IMR-90 (cell line): Measurements from ENCODE around the gene ASTN2. TPM values are rescaled to one million over a fixed set of nuclear protein-coding genes. Genes with fewer than 3 reads are reported as not detected.

Source experiments
- ATAC-seq: fragments of 200-7000 bp; cut with Tn5 transposase; 2 replicates; pipeline ENCODE4 v1.9.1; 2020; ENCODE audit warnings: low read depth, mild to moderate bottlenecking, moderate library complexity
- BruUV-seq: library from RNA; stranded (reverse); fragments of 400-500 nt; replicated peaks from 2 replicates; lab custom pipeline; 2021; lab: Mats Ljungman, UMichigan
- CTCF ChIA-PET: fragments of 300-600 bp; formaldehyde crosslinking; extraction: SDS; loops from one replicate; lab custom pipeline; 2021; ENCODE audit warnings: antibody characterized with exemption; lab: Yijun Ruan, JAX
- POLR2A ChIA-PET: fragments of 300-600 bp; sonication (Branson Sonifier 250); formaldehyde crosslinking; loops from one replicate; lab custom pipeline; 2022; ENCODE audit warnings: antibody characterized with exemption; ENCODE audit not compliant: unreplicated experiment; lab: Charles Lee
- DNase-seq: peaks from one replicate; pipeline ENCODE4 v3.0.0; 2013
- H2AFZ ChIP-seq: replicated peaks from 2 replicates; pipeline ENCODE3; 2013; ENCODE audit warnings: low read length, mild to moderate bottlenecking; ENCODE audit not compliant: poor library complexity
- H2AK5ac ChIP-seq: 2 replicates; pipeline ENCODE4 v1.6.1; 2013; ENCODE audit warnings: low read depth, low read length, inconsistent platforms
- H2AK9ac ChIP-seq: replicated peaks from 2 replicates; pipeline ENCODE3; 2013; ENCODE audit warnings: mild to moderate bottlenecking, low read depth, low read length, moderate library complexity; ENCODE audit not compliant: poor library complexity
- H2BK120ac ChIP-seq: 2 replicates; pipeline ENCODE4 v1.6.1; 2013; ENCODE audit warnings: low read depth, low read length, inconsistent platforms
- H2BK15ac ChIP-seq: 3 replicates; pipeline ENCODE4 v1.6.1; 2013; ENCODE audit warnings: low read depth, low read length, inconsistent platforms
- H2BK20ac ChIP-seq: 2 replicates; pipeline ENCODE4 v1.6.1; 2013; ENCODE audit warnings: low read depth, mild to moderate bottlenecking, inconsistent platforms, low read length, moderate library complexity
- H2BK5ac ChIP-seq: 2 replicates; pipeline ENCODE4 v1.6.1; 2013; ENCODE audit warnings: mild to moderate bottlenecking, low read depth, low read length, inconsistent platforms; ENCODE audit not compliant: poor library complexity, severe bottlenecking
- H3K14ac ChIP-seq: replicated peaks from 2 replicates; pipeline ENCODE4 v1.6.1; 2013; ENCODE audit warnings: low read depth, low read length, inconsistent platforms
- H3K18ac ChIP-seq: 2 replicates; pipeline ENCODE4 v1.6.1; 2013; ENCODE audit warnings: low read depth, low read length, control low read depth
- H3K23ac ChIP-seq: 2 replicates; pipeline ENCODE4 v1.6.1; 2013; ENCODE audit warnings: low read depth, low read length, inconsistent platforms
- H3K27ac ChIP-seq: 2 replicates; pipeline ENCODE4 v1.5.1; 2013; ENCODE audit warnings: mild to moderate bottlenecking, control low read depth, low read length; ENCODE audit not compliant: insufficient read depth
- H3K27me3 ChIP-seq: 2 replicates; pipeline ENCODE4 v1.6.1; 2013; ENCODE audit warnings: low read length; ENCODE audit not compliant: control insufficient read depth, insufficient read depth
- H3K36me3 ChIP-seq: 2 replicates; pipeline ENCODE4 v1.6.1; 2013; ENCODE audit warnings: low read length, mixed read lengths; ENCODE audit not compliant: control insufficient read depth, insufficient read depth
- H3K4ac ChIP-seq: 2 replicates; pipeline ENCODE4 v1.6.1; 2013; ENCODE audit warnings: low read depth, low read length, inconsistent platforms
- H3K4me1 ChIP-seq: 2 replicates; pipeline ENCODE4 v1.6.1; 2013; ENCODE audit warnings: low read length, mixed read lengths; ENCODE audit not compliant: control insufficient read depth, insufficient read depth
- H3K4me2 ChIP-seq: 2 replicates; pipeline ENCODE4 v1.6.1; 2013; ENCODE audit warnings: low read depth, mild to moderate bottlenecking, control low read depth, low read length, moderate library complexity
- H3K4me3 ChIP-seq: 2 replicates; pipeline ENCODE4 v1.5.1; 2013; ENCODE audit warnings: low read depth, mild to moderate bottlenecking, control low read depth, low read length, moderate library complexity; ENCODE audit not compliant: insufficient read depth
- H3K56ac ChIP-seq: 2 replicates; pipeline ENCODE4 v1.6.1; 2013; ENCODE audit warnings: low read length, inconsistent platforms; ENCODE audit not compliant: insufficient read depth; ENCODE audit errors: extremely low read depth
- H3K79me1 ChIP-seq, 2 experiments: 2 replicates each; pipeline ENCODE4 v1.6.1; 2013; ENCODE audit warnings: low read length in 2 of 2, inconsistent platforms in 1 of 2, low read depth in 1 of 2
- H3K9ac ChIP-seq: 2 replicates; pipeline ENCODE4 v1.6.1; 2013; ENCODE audit warnings: low read depth, low read length, control low read depth
- H3K9me1 ChIP-seq: 2 replicates; pipeline ENCODE4 v1.6.1; 2013; ENCODE audit warnings: low read length, inconsistent platforms; ENCODE audit not compliant: insufficient read depth
- H3K9me3 ChIP-seq: 2 replicates; pipeline ENCODE4 v1.6.1; 2013; ENCODE audit warnings: low read length; ENCODE audit not compliant: control insufficient read depth, insufficient read depth
- H4K20me1 ChIP-seq: 2 replicates; pipeline ENCODE4 v1.6.1; 2013; ENCODE audit warnings: low read length, inconsistent platforms; ENCODE audit not compliant: insufficient read depth
- H4K5ac ChIP-seq: 2 replicates; pipeline ENCODE4 v1.6.1; 2013; ENCODE audit warnings: mild to moderate bottlenecking, low read depth, low read length, control low read depth
- H4K8ac ChIP-seq, 2 experiments: 2 replicates each; pipeline ENCODE4 v1.6.1; 2013; ENCODE audit warnings: low read depth in 2 of 2, low read length in 2 of 2, control low read depth in 1 of 2, inconsistent platforms in 1 of 2
- H4K91ac ChIP-seq: 2 replicates; pipeline ENCODE4 v1.6.1; 2013; ENCODE audit warnings: low read depth, low read length, inconsistent platforms; ENCODE audit not compliant: insufficient read depth
- BHLHE40 ChIP-seq: fragments of 150-350 bp; IDR thresholded peaks from 2 replicates; pipeline ENCODE4 v1.6.1; 2016; ENCODE audit warnings: mild to moderate bottlenecking, low read depth, low read length
- WGBS, 2 experiments: methylation state at CpG; one replicate each; pipeline versions ENCODE4 v1.1.5 to v1.1.7; 2013; ENCODE audit warnings: missing lambda C conversion rate in 2 of 2; ENCODE audit not compliant: insufficient read length in 1 of 2; ENCODE audit errors: extremely low coverage in 2 of 2; 5-methylcytosine and 5-hydroxymethylcytosine counted together
- dilution Hi-C: fragments of 300-500 bp; cut with HindIII; formaldehyde crosslinking; loops from one replicate; pipeline ENCODE4 v1.14.3; 2018; ENCODE audit warnings: low sequenced_read_pairs; ENCODE audit not compliant: unreplicated experiment
- in situ Hi-C: fragments of 300-500 bp; cut with MboI; formaldehyde crosslinking; loops from 3 replicates; pipeline ENCODE4 v1.14.3; 2019; ENCODE audit warnings: low sequenced_read_pairs, inconsistent platforms, mixed read lengths
- intact Hi-C: fragments of 100-400 bp; cut with micrococcal nuclease; formaldehyde crosslinking; loops from 2 replicates; pipeline ENCODE4 v1.10.0; 2022
- polyA plus RNA-seq, 3 experiments: library from polyadenylated mRNA; depleted of rRNA; stranded (reverse); fragments of >200 nt; gene quantifications; 2 replicates each; pipeline ENCODE4 v1.2.3, GENCODE V29; 2012; ENCODE audit warnings: low replicate concordance in 1 of 3
- total RNA-seq: library from RNA; depleted of rRNA; stranded (reverse); fragments of >200 nt; gene quantifications from 2 replicates; pipeline ENCODE4 v1.2.3, GENCODE V29; 2012
- TF ChIP-seq, protein P1 (sequence below): fragments of 150-350 bp; IDR thresholded peaks from 2 replicates; pipeline ENCODE4 v1.6.1; 2017; ENCODE audit warnings: mild to moderate bottlenecking, antibody characterized with exemption, low read length, low read depth

Gene ASTN2
- total and polyA plus RNA-seq, 2 of the 4 experiments (the other 2 are of a cell fraction) = 3.8 to 6.8 TPM

DNA sequence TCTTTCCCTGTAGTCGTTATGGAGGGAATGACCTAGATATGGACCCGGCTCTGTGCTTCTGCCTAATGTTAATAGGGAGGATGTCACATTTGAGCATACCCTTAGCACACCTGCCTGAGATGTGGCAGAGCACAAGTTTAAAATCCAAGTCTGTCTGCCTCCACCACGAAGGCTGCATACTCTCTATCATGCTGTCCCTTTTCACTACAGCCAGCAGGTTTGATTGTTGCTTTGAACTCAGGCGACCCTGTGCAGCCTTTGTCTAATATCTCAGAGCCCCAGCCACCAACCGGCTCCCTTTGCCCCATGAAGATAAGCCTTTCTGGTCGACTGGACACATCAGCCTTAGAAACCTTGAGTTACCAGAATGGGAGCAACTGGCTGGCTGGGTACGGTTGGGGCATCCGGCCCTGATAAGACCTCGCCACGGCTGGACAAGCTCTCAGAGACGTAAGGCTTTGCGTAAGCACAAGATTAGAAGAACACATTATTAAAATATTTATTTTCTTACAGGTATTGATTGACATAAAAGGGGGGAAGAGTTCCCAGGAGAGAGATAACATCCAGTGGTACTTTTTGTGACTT is 949.8 kb downstream of the ASTN2 start:
- Histone ChIP-seq H2AFZ (no peak overlapping the region), H3K4me2 (no peak overlapping the region), H3K14ac (no peak overlapping the region), H3K27ac (no peak overlapping the region), H2AK5ac (no peak overlapping the region), H3K9ac (no peak overlapping the region), H4K91ac (no peak overlapping the region), H4K8ac (no peak overlapping the region), H4K20me1 (no peaks in the 10 kb centered on the region), H3K18ac (no peak overlapping the region), H3K4ac (no peak overlapping the region), H3K36me3 (no peaks in the 10 kb centered on the region), H3K56ac (no peak overlapping the region), H2AK9ac (no peak overlapping the region), H2BK15ac (no peak overlapping the region), H2BK120ac (no peak overlapping the region), H2BK20ac (no peak overlapping the region), H3K23ac (no peak overlapping the region), H2BK5ac (no peak overlapping the region), H3K9me1 (no peaks in the 10 kb centered on the region), H3K4me1 (no peaks in the 10 kb centered on the region), H3K9me3 (no peaks in the 10 kb centered on the region), H3K4me3 (no peak overlapping the region), H4K5ac (no peak overlapping the region), H3K27me3 (peaks cover 4% of the 10 kb centered on the region; the same call in 1 of the 2 replicates), H3K79me1 (no peaks in the 10 kb centered on the region)
- intact Hi-C loops (no loop called here), dilution Hi-C loops (no loop called here), in situ Hi-C loops (no loop called here)
- CTCF ChIA-PET = interaction anchor here (0.8 kb wide), 1 partner anchor 12 kb away, joined by 4 read pairs; no protein-coding TSS in a partner anchor
- DNase-seq = no peak
- no TSS peak for BruUV-seq
- TF ChIP-seq, protein P1, sequence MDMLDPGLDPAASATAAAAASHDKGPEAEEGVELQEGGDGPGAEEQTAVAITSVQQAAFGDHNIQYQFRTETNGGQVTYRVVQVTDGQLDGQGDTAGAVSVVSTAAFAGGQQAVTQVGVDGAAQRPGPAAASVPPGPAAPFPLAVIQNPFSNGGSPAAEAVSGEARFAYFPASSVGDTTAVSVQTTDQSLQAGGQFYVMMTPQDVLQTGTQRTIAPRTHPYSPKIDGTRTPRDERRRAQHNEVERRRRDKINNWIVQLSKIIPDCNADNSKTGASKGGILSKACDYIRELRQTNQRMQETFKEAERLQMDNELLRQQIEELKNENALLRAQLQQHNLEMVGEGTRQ = no peak
- TF ChIP-seq BHLHE40 = no peak
- WGBS, 2 experiments = 14% methylated on average over 1 of the region's 12 CpGs; no CpG with 5 or more reads in 1 of the 2 experiments
- POLR2A ChIA-PET = no interaction called here
- ATAC-seq = no peak
